ENCODE results near the gene COL25A1. TPM values are rescaled to one million over a fixed set of nuclear protein-coding genes. Genes with fewer than 3 reads are reported as not detected.

COL25A1 gene
- total RNA-seq, 2 donors from 2014 or later = 4.0 to 6.2 TPM

DNA sequence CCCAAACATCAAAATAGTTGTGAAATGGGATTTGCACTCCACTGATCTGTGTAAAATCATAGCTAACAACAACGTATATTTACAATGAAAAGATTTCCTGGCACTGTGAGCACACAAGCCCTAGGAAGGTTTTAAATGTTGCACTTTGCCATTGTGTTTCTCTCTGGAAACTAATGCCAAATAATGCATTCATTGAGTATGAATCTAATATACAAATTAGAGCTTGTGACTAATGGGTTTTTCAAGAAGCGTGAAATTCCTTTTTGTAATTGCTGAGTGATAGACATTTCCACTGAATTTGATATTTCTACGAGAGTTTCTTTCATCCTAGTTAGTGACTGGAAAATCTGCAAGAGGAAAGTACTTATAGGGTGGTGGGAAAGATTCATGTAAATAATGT lies 135.9 kb downstream of the COL25A1 start:
- H3K27me3 Mint-ChIP-seq (ENCODE audit: insufficient read depth) = no peaks in the 10 kb centered on the region
- H3K36me3 ChIP-seq (ENCODE audit: control insufficient read depth, insufficient read depth, low read length) = no peaks in the 10 kb centered on the region
- WGBS, 2 experiments (ENCODE audit: insufficient coverage in 1 of 2, insufficient read length in 1 of 2) = 88 to 89% methylated on average over 3 of the region's 3 CpGs
- H3K27ac ChIP-seq (ENCODE audit: low read depth, low read length) = peak overlapping the region; percentile 21
- H3K4me1 ChIP-seq (ENCODE audit: control insufficient read depth, insufficient read depth, low read length) = peaks cover 4% of the 10 kb centered on the region
- H3K9ac ChIP-seq (ENCODE audit: extremely low read depth, low read length, poor library complexity, severe bottlenecking) = no peak overlapping the region
- no peak for TF ChIP-seq CTCF (conservative IDR thresholded peaks at IDR 0.05)
- DNase-seq = no peak
- H3K4me1 Mint-ChIP-seq = peaks cover 9% of the 10 kb centered on the region
- H3K4me3 Mint-ChIP-seq = no peak overlapping the region
- H3K9me3 Mint-ChIP-seq = no peaks in the 10 kb centered on the region
- H3K4me3 ChIP-seq (ENCODE audit: low read length) = no peak overlapping the region
- no peak overlapping the region for H3K27ac Mint-ChIP-seq
- no peaks in the 10 kb centered on the region for H3K27me3 ChIP-seq (ENCODE audit: control insufficient read depth, insufficient read depth, low read length, poor library complexity, severe bottlenecking)
- H3K9me3 ChIP-seq (ENCODE audit: control insufficient read depth, low read length) = no peaks in the 10 kb centered on the region
- no peaks in the 10 kb centered on the region for H3K36me3 Mint-ChIP-seq (ENCODE audit: low read depth)

GRCh38 chr4:109166126-109166525 lies 136.3 kb downstream of the COL25A1 start:
- Mint-ChIP-seq H3K36me3 (ENCODE audit: low read depth) (no peaks in the 10 kb centered on the region), H3K4me3 (no peak overlapping the region), H3K27ac (no peak overlapping the region), H3K27me3 (ENCODE audit: insufficient read depth) (no peaks in the 10 kb centered on the region), H3K4me1 (peaks cover 9% of the 10 kb centered on the region), H3K9me3 (no peaks in the 10 kb centered on the region)
- Histone ChIP-seq H3K27me3 (ENCODE audit: control insufficient read depth, insufficient read depth, low read length, poor library complexity, severe bottlenecking) (no peaks in the 10 kb centered on the region), H3K9me3 (ENCODE audit: control insufficient read depth, low read length) (no peaks in the 10 kb centered on the region), H3K9ac (ENCODE audit: extremely low read depth, low read length, poor library complexity, severe bottlenecking) (no peak overlapping the region), H3K4me3 (ENCODE audit: low read length) (no peak overlapping the region), H3K4me1 (ENCODE audit: control insufficient read depth, insufficient read depth, low read length) (peaks cover 4% of the 10 kb centered on the region), H3K27ac (ENCODE audit: low read depth, low read length) (peak overlapping the region; percentile 21), H3K36me3 (ENCODE audit: control insufficient read depth, insufficient read depth, low read length) (no peaks in the 10 kb centered on the region)
- DNase-seq = no peak
- TF ChIP-seq CTCF (conservative IDR thresholded peaks at IDR 0.05) = no peak

- H3K27ac ChIP-seq (ENCODE audit: low read depth, low read length) = no peak overlapping the region
- no peak for TF ChIP-seq CTCF (conservative IDR thresholded peaks at IDR 0.05)
These were observed 138.4 kb downstream of the COL25A1 start for GRCh38 chr4:109164011-109164410.

More at GRCh38 chr4:109164011-109164410, 138.4 kb downstream of the COL25A1 start:
- Mint-ChIP-seq H3K36me3 (ENCODE audit: low read depth) (no peaks in the 10 kb centered on the region), H3K4me3 (no peak overlapping the region), H3K4me1 (peaks cover 15% of the 10 kb centered on the region), H3K27ac (peak overlapping the region; percentile 80), H3K27me3 (ENCODE audit: insufficient read depth) (no peaks in the 10 kb centered on the region), H3K9me3 (no peaks in the 10 kb centered on the region)
- no peaks in the 10 kb centered on the region for H3K27me3 ChIP-seq (ENCODE audit: control insufficient read depth, insufficient read depth, low read length, poor library complexity, severe bottlenecking)
- H3K9me3 ChIP-seq (ENCODE audit: control insufficient read depth, low read length) = no peaks in the 10 kb centered on the region
- H3K36me3 ChIP-seq (ENCODE audit: control insufficient read depth, insufficient read depth, low read length) = no peaks in the 10 kb centered on the region
- no peak overlapping the region for H3K9ac ChIP-seq (ENCODE audit: extremely low read depth, low read length, poor library complexity, severe bottlenecking)
- H3K4me3 ChIP-seq (ENCODE audit: low read length) = no peak overlapping the region
- DNase-seq = no peak
- H3K4me1 ChIP-seq (ENCODE audit: control insufficient read depth, insufficient read depth, low read length) = peaks cover 4% of the 10 kb centered on the region

All from endodermal cell (in vitro differentiated cells).